Caco-2 (cell line): Measurements from ENCODE around the gene NEDD4L. TPM values are rescaled to one million over a fixed set of nuclear protein-coding genes. Genes with fewer than 3 reads are reported as not detected.
A peak's percentile ranks its signal among the peaks of the same experiment; 100 is the strongest.

ENCODE experiments used
- BruUV-seq: library from RNA; stranded (reverse); fragments of 400-500 nt; replicated peaks from 2 replicates; lab custom pipeline; 2021; lab: Mats Ljungman, UMichigan
- CTCF ChIA-PET: fragments of 300-600 bp; sonication (Branson Sonifier 250); formaldehyde crosslinking; loops from one replicate; lab custom pipeline; 2022; ENCODE audit warnings: antibody characterized with exemption; lab: Charles Lee
- POLR2A ChIA-PET: fragments of 300-600 bp; sonication (Branson Sonifier 250); formaldehyde crosslinking; loops from one replicate; lab custom pipeline; 2022; ENCODE audit warnings: antibody characterized with exemption; lab: Charles Lee
- DNase-seq, 2 experiments: peaks; one replicate each; pipeline versions ENCODE4 v3.0.0 to v3.0.0-alpha.2; 2020 to 2022
- H3K27me3 ChIP-seq: replicated peaks from 2 replicates; pipeline ENCODE4 v1.6.0; 2011; ENCODE audit warnings: low read length; ENCODE audit not compliant: control insufficient read depth, insufficient read depth
- H3K36me3 ChIP-seq: 2 replicates; pipeline ENCODE4 v1.5.1; 2011; ENCODE audit warnings: low read length; ENCODE audit not compliant: control insufficient read depth, insufficient read depth
- H3K4me1 ChIP-seq: fragments of 250-450 bp; sonication (Bioruptor Pico); 2 replicates; pipeline ENCODE4 v1.5.1; 2020; ENCODE audit warnings: mild to moderate bottlenecking
- H3K4me3 ChIP-seq: 2 replicates; pipeline ENCODE4 v1.5.1; 2011; ENCODE audit warnings: low read depth, mild to moderate bottlenecking, control low read depth, low read length
- H3K9me3 ChIP-seq: fragments of 250-450 bp; sonication (Bioruptor Pico); 2 replicates; pipeline ENCODE4 v1.5.1; 2020; ENCODE audit warnings: mild to moderate bottlenecking, moderate library complexity
- H3K27ac Mint-ChIP-seq: one replicate; pipeline ENCODE4 v1.8.0; 2022; ENCODE audit warnings: mixed read lengths; ENCODE audit not compliant: unreplicated experiment
- H3K27me3 Mint-ChIP-seq: one replicate; pipeline ENCODE4 v1.8.0; 2022; ENCODE audit warnings: mixed read lengths; ENCODE audit not compliant: insufficient read depth, unreplicated experiment
- H3K36me3 Mint-ChIP-seq: one replicate; pipeline ENCODE4 v1.8.0; 2022; ENCODE audit warnings: mild to moderate bottlenecking, mixed read lengths; ENCODE audit not compliant: insufficient read depth, unreplicated experiment
- H3K4me1 Mint-ChIP-seq: one replicate; pipeline ENCODE4 v1.8.0; 2022; ENCODE audit warnings: low read depth, mixed read lengths; ENCODE audit not compliant: unreplicated experiment
- H3K4me3 Mint-ChIP-seq: one replicate; pipeline ENCODE4 v1.8.0; 2022; ENCODE audit warnings: mild to moderate bottlenecking, moderate library complexity, mixed read lengths; ENCODE audit not compliant: unreplicated experiment
- H3K9me3 Mint-ChIP-seq: one replicate; pipeline ENCODE4 v1.8.0; 2022; ENCODE audit warnings: mixed read lengths; ENCODE audit not compliant: unreplicated experiment
- intact Hi-C: fragments of 100-400 bp; cut with micrococcal nuclease; formaldehyde crosslinking; loops from one replicate; pipeline ENCODE4 v1.10.0; 2022; ENCODE audit not compliant: unreplicated experiment
- microRNA-seq: library from miRNA; unstranded; fragments of <30 nt; microRNA quantifications from one replicate; pipeline ENCODE4 v1.2.0, GENCODE V29; 2022
- total RNA-seq: library from RNA; stranded (reverse); gene quantifications from 2 replicates; pipeline ENCODE4 v1.2.3, GENCODE V29; 2022
- TF ChIP-seq, protein P1 (sequence below), 2 experiments: fragments of 200-600 bp in 1 of 2; IDR thresholded peaks; 1 replicate in 1 of 2; 2 replicates in 1 of 2; pipeline versions ENCODE4 v1.5.1 to v1.8.0; 2011 to 2022; ENCODE audit warnings: antibody characterized with exemption in 1 of 2, control low read depth in 1 of 2, inconsistent platforms in 1 of 2, low read depth in 1 of 2, low read length in 1 of 2, mild to moderate bottlenecking in 1 of 2, moderate library complexity in 1 of 2; ENCODE audit not compliant: insufficient read depth in 1 of 2, severe bottlenecking in 1 of 2, unreplicated experiment in 1 of 2

Gene NEDD4L
- total RNA-seq, 1 experiment from 2014 or later = 85.4 TPM

DNA sequence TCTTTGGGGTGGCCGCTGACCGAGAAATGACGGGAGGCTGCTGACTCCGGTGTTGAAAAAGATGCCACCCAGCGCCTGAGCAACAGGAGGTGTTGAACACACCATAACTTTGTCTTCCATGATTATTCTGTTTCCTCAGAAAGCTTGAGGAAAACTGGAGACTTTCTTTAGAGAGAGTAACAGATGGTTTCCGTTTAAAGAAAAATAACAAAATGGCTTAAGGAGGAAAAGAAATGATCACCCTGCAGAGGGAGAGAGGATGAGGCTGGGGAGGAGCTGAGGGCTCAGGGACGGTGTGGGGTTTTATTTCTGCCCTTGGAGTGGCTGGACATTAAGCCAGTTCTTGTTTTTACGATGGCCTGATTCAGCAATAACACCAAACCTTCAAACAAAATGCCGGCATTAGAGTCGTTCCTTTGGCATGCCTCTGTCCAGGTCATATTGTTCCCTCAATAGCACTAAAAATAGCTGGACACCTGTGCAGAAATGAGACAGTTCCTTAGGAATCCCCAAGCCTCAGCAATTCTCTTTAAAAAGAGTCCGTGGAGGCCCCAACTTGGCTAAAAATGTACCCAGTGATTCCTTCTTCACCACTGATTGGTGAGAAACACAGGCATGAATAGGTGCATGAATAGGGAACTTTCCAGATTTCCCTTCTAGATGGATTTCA, 402.5 kb downstream of the NEDD4L start:
- no peaks in the 10 kb centered on the region for H3K9me3 ChIP-seq
- no peaks in the 10 kb centered on the region for H3K27me3 Mint-ChIP-seq
- H3K36me3 ChIP-seq = no peaks in the 10 kb centered on the region
- TSS peak; percentile 46 for BruUV-seq
- peak overlapping the region; percentile 56 for H3K4me3 Mint-ChIP-seq
- H3K27me3 ChIP-seq = no peaks in the 10 kb centered on the region
- H3K36me3 Mint-ChIP-seq = no peaks in the 10 kb centered on the region
- no peaks in the 10 kb centered on the region for H3K9me3 Mint-ChIP-seq
- H3K4me3 ChIP-seq = peak overlapping the region; percentile 18
- H3K4me1 Mint-ChIP-seq = peaks cover 8% of the 10 kb centered on the region
- POLR2A ChIA-PET = no interaction called here
- DNase-seq = no peak
- peaks cover 4% of the 10 kb centered on the region; the same call in 1 of the 2 replicates for H3K4me1 ChIP-seq
- H3K27ac Mint-ChIP-seq = no peak overlapping the region
- intact Hi-C loops = no loop called here
- TF ChIP-seq, protein P1, sequence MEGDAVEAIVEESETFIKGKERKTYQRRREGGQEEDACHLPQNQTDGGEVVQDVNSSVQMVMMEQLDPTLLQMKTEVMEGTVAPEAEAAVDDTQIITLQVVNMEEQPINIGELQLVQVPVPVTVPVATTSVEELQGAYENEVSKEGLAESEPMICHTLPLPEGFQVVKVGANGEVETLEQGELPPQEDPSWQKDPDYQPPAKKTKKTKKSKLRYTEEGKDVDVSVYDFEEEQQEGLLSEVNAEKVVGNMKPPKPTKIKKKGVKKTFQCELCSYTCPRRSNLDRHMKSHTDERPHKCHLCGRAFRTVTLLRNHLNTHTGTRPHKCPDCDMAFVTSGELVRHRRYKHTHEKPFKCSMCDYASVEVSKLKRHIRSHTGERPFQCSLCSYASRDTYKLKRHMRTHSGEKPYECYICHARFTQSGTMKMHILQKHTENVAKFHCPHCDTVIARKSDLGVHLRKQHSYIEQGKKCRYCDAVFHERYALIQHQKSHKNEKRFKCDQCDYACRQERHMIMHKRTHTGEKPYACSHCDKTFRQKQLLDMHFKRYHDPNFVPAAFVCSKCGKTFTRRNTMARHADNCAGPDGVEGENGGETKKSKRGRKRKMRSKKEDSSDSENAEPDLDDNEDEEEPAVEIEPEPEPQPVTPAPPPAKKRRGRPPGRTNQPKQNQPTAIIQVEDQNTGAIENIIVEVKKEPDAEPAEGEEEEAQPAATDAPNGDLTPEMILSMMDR (IDR thresholded peaks at IDR 0.05; ENCODE audit: insufficient read depth in 1 of 2, low read depth in 1 of 2, low read length in 1 of 2, severe bottlenecking in 1 of 2, unreplicated experiment in 1 of 2) = no peak
- CTCF ChIA-PET = no interaction called here

DNA sequence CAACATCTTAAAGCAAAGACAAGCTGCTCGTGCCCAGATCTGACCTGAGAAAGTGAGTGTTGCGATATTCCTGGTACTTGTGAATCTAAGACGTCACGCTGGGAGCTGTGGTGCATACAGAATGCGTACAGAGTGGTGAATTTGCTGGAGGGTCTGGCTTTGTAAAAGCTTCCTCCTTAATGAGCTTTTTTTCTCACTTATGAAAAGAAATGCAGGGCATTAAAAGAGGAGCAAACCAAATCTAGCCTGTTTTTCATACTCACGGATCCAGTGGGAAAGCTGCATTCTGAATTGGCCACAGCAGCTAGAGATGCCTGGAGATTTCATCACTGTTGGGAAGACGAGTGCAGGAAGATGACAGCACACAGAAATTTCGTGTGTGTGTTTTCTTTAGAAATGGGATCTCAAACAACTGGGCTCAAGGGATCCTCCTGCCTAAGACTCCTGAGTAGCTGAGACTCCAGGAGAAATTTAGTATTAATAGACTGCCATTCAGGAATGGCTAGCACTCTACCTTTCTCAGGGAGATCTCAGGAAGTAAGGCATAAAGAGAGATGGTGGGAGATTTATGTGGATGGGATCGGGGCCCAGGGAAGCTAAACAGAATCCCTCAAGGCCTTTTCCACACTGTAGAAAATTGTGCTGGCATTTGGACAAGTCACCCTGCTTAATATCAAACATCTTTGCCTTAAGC, 403.5 kb downstream of the NEDD4L start:
- Mint-ChIP-seq H3K36me3 (no peaks in the 10 kb centered on the region), H3K9me3 (no peaks in the 10 kb centered on the region), H3K4me3 (peak overlapping the region; percentile 46), H3K27ac (no peak overlapping the region), H3K4me1 (peaks cover 7% of the 10 kb centered on the region), H3K27me3 (no peaks in the 10 kb centered on the region)
- peaks cover 4% of the 10 kb centered on the region; the same call in 1 of the 2 replicates for H3K4me1 ChIP-seq
- H3K4me3 ChIP-seq = peak overlapping the region; percentile 4; the same call in 1 of the 2 replicates
- no peak for DNase-seq
- no peaks in the 10 kb centered on the region for H3K36me3 ChIP-seq
- POLR2A ChIA-PET = no interaction called here
- CTCF ChIA-PET = no interaction called here
- BruUV-seq = no TSS peak
- H3K9me3 ChIP-seq = no peaks in the 10 kb centered on the region
- H3K27me3 ChIP-seq = no peaks in the 10 kb centered on the region
- TF ChIP-seq, protein P1 (IDR thresholded peaks at IDR 0.05; ENCODE audit: insufficient read depth in 1 of 2, low read depth in 1 of 2, low read length in 1 of 2, severe bottlenecking in 1 of 2, unreplicated experiment in 1 of 2) = no peak
- intact Hi-C loops = no loop called here

DNA sequence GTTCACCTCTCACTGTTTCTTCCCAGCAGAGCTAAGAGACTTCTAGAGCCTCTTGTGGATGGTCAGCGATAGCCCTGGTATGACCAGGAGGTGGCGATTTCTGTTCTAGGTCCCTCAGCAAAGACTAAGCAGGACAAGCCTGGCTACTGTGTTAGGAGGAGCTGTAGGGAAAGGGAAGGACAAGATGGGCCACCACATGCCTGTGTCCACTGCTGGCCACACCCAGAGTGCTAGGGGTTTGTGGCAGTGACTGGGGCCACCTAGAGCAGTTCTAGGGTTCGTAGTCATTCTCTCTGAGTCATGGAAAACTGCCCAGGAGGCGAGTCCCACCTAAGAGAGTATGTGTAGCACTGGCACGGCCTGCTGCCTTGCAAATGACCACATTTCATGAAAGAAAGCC, 405.4 kb downstream of the NEDD4L start:
- POLR2A ChIA-PET = no interaction called here
- BruUV-seq = no TSS peak
- no peak for DNase-seq
- Histone ChIP-seq H3K9me3 (no peaks in the 10 kb centered on the region), H3K27me3 (no peaks in the 10 kb centered on the region), H3K4me3 (no peak overlapping the region), H3K36me3 (no peaks in the 10 kb centered on the region), H3K4me1 (no peaks in the 10 kb centered on the region)
- TF ChIP-seq, protein P1 (IDR thresholded peaks at IDR 0.05; ENCODE audit: insufficient read depth in 1 of 2, low read depth in 1 of 2, low read length in 1 of 2, severe bottlenecking in 1 of 2, unreplicated experiment in 1 of 2) = no peak
- CTCF ChIA-PET = no interaction called here
- Mint-ChIP-seq H3K27ac (no peak overlapping the region), H3K4me1 (peaks cover 7% of the 10 kb centered on the region), H3K27me3 (no peaks in the 10 kb centered on the region), H3K36me3 (no peaks in the 10 kb centered on the region), H3K4me3 (no peak overlapping the region), H3K9me3 (no peaks in the 10 kb centered on the region)
- intact Hi-C loops = no loop called here

Small RNA genes within 50 kb of the gene (microRNA-seq; reads per million reads assigned to microRNA genes)
- gene MIR3591 = not detected

Other genes starting within 250 kb of the NEDD4L start
- 31.6 and 32.0 TPM in 2 replicates for gene ATP8B1, start 240.9 kb upstream of the NEDD4L start, total RNA-seq